GM20000 (cell line): ENCODE data around the gene ZNF274.

ENCODE experiments used
- DNase-seq: peaks from one replicate; pipeline ENCODE4 v3.0.0; 2012; ENCODE audit warnings: low spot score
- TF ChIP-seq, protein P1 (sequence below): IDR thresholded peaks from 2 replicates; pipeline ENCODE4 v1.5.1; 2012; ENCODE audit warnings: mild to moderate bottlenecking, control low read depth; ENCODE audit errors: extremely low read depth, missing control alignments

The ZNF274 gene

DNA sequence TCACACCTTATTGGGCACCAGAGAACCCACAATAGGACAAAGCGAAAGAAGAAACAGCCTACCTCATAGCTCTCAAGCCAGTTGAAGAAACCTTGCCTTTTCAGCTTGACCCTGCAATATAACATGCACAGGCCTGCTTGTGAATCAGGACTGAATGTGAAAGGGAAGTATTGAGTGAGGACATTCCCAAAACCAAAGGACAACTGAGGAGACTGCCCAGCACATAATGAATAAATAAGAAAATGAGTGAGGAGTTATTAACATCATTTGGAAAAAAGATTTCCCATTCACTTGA lies 30.2 kb downstream of the ZNF274 start:
- DNase-seq: no peak
- TF ChIP-seq, protein P1, sequence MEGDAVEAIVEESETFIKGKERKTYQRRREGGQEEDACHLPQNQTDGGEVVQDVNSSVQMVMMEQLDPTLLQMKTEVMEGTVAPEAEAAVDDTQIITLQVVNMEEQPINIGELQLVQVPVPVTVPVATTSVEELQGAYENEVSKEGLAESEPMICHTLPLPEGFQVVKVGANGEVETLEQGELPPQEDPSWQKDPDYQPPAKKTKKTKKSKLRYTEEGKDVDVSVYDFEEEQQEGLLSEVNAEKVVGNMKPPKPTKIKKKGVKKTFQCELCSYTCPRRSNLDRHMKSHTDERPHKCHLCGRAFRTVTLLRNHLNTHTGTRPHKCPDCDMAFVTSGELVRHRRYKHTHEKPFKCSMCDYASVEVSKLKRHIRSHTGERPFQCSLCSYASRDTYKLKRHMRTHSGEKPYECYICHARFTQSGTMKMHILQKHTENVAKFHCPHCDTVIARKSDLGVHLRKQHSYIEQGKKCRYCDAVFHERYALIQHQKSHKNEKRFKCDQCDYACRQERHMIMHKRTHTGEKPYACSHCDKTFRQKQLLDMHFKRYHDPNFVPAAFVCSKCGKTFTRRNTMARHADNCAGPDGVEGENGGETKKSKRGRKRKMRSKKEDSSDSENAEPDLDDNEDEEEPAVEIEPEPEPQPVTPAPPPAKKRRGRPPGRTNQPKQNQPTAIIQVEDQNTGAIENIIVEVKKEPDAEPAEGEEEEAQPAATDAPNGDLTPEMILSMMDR: no peak

DNA sequence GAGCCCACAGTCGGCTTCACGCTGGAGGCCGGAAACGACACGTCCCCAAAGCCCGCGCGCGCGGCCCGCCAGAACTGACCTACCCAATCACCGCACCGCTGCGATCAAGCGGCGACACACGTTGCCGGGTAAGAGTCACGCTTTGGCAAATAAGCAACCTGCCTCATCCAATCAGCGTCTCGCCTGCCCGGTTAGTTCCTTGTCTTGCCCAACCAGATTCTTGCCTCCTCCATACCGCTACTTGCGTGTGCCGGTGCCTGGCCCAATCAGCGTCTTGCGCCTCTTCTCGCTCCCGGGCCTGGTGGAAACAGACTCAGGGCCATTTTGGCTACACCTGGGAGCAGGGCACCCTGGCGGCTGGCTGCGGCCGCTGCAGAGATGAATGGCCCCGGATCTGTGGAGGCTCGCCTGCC lies 34.2 kb downstream of the ZNF274 start:
- no peak for DNase-seq
- TF ChIP-seq, protein P1: no peak

DNA sequence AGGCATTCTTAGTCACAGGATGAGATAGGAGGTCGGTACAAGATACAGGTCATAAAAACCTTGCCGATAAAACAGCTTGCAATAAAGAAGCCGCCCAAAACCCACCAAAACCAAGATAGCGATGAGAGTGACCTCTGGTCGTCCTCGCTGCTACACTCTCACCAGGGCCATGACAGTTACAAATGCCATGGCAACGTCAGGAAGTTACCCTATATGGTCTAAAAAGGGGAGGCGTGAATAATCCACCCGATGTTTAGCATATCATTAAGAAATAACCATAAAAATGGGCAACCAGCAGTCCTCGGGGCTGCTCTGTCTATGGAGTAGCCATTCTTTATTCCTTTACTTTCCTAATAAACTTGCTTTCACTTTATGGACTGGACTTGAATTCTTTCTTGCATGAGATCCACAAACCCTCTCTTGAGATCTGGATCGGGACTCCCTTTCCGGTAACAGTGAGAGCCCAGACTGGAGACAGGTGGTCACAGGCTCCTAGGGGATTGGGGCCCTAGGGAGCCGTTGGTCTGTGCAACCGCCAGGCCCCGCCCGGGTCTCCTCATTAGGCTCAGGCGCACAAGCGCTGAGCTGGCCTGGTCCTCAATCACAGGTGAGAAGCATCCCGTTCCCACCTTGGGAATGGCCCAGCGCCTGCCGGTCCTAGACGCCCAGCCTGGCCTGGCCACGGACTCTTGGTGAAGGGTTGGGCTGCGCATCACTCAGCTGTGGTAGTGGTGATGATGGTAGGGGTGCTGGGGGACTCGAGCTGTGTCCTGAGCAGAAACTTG lies 34.9 kb downstream of the ZNF274 start:
- DNase-seq: no peak
- TF ChIP-seq, protein P1: no peak

DNA sequence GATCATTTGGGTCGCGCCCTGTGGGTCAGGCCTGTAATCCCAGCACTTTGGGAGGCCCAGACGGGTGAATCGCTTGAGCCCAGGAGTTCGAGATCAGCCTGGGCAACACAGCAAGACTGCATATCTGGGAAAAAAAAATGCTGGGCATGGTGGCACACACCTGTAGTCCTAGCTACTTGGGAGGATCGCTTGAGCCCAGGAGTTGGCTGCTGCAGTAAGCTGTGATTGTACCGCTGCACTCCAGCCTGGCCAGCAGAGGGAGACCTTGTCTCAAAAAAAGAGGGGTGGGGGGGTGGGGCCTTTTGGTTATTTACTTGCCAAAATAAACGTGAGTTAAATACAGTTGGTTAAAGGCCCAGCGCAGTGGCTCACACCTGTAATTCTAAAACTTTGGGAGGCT lies 36.0 kb downstream of the ZNF274 start:
- no peak for DNase-seq
- TF ChIP-seq, protein P1: no peak

DNA sequence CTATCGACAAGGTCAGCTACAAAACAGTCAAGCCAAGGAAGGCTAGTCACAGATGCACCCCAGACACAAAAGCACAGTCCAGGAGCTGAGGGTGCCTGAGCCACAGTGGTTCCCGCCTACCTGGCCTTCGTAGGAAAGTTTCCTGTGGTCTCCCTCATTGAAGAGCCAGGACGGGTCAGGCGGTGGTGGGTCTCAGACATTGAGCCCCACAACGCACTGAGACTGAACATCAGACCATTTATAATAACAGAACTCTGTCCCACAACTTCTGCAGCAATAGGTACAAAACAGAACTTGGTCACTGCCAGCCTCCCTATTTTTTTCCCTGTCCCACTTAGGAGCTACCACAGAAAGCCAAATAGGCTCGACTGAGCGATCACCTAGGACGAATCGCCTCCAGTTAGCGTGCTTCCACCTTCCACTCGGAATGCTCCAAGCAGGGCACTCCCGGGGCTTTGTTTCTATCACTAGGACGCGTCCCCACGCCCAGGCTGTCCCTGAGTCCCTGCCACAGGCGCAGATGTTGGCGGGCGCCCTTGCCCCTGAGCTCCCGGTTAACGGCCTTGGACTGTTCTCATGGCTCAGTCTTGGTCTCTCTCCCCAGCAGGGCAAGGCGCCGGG lies 45.2 kb downstream of the ZNF274 start:
- peak; percentile 37 for DNase-seq
- TF ChIP-seq, protein P1: no peak

DNA sequence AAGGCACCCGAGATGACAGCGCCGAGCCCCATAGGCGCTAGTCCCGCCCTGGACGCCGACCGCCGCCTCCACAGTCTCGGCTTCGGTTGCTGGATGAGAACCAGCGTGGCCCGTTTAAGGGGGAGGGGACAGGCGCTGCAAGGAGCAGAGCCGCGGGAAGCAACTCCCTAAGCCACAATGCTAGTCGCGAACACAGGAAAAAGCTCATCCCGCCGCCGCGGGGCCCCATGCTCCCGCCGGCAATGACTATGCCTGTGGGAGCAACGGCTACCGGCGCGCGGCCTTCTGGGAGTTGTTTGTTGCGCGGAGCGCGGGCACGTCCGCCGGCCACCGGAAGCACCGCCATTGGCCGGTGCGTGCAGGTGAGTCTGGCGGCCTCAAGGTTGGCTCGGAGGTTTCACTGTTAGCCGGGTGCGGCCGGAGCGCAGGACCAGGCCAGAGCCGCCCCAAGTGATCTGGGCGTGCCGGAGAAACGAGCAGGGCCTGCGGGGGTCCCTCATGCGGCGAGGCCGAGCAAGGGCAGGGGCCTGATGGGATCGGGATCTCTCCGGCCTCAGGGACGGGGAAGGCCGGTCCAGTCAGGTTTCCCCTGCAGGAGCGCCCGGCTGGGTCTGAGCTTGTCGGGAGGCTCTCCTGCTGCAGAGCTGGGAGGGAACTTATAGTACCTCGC lies 45.9 kb downstream of the ZNF274 start, which contains the start of gene ZNF544:
Gene ZNF544, plus strand, starts transcription at position 330 of the 670 bp plus-strand sequence. CDS start 15,110 bp downstream, outside the sequence.
- TF ChIP-seq, protein P1: no peak
- peak; percentile 89 for DNase-seq

DNA sequence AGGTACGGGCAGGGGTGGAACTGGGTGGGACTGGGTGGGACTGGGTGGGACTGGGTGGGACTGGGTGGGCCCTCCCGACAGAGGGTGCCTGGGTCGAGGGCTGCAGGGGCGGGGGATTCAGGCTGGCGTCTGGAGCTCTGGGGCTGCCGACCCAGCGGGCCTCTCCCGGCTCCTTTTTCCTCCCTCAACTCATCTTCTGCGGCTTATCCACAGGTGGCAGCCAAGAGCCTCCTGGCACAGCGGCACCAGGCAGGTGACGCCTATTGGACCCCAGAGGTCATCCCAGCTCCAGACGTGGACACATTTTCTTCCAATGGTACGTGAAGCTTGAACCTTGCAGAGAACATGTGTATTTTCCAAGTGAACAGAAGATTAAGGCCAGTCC lies 46.4 kb downstream of the ZNF274 start:
- TF ChIP-seq, protein P1: peak; percentile 3
- no peak for DNase-seq
